GM10266 (cell line): Measurements from ENCODE around the gene NHS.

Experiments
- DNase-seq: peaks from one replicate; pipeline ENCODE4 v3.0.0; 2012; ENCODE audit errors: extremely low spot score
- TF ChIP-seq, protein P1 (sequence below): IDR thresholded peaks from 2 replicates; pipeline ENCODE4 v1.5.1; 2012; ENCODE audit warnings: mild to moderate bottlenecking, low read depth; ENCODE audit not compliant: control insufficient read depth, insufficient read depth; ENCODE audit errors: missing control alignments

NHS gene

DNA sequence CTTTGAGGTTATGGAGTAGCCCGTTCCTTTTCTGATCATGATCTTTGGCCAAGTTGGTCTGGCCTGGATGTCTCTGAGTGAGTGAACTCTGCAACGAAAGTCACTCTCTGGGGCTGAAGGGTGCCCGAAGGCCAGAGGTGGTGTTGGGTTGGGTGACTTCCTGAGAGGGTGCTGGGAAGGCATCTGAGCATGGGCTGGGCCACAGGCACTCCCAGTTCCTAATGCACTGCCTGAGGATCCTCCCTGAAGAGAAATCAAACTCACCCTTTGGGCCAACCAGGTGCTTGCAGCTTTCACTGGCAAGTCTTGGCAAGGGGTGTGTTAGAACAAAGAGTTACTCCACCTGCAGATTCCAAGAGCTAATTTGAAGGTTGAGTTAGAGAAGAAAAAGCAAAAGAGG is 295.9 kb downstream of the NHS start:
- TF ChIP-seq, protein P1, sequence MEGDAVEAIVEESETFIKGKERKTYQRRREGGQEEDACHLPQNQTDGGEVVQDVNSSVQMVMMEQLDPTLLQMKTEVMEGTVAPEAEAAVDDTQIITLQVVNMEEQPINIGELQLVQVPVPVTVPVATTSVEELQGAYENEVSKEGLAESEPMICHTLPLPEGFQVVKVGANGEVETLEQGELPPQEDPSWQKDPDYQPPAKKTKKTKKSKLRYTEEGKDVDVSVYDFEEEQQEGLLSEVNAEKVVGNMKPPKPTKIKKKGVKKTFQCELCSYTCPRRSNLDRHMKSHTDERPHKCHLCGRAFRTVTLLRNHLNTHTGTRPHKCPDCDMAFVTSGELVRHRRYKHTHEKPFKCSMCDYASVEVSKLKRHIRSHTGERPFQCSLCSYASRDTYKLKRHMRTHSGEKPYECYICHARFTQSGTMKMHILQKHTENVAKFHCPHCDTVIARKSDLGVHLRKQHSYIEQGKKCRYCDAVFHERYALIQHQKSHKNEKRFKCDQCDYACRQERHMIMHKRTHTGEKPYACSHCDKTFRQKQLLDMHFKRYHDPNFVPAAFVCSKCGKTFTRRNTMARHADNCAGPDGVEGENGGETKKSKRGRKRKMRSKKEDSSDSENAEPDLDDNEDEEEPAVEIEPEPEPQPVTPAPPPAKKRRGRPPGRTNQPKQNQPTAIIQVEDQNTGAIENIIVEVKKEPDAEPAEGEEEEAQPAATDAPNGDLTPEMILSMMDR: no peak
- DNase-seq: no peak

- no peak for DNase-seq
- TF ChIP-seq, protein P1: no peak
Measured at GRCh38 chrX:17674601-17675000, 299.6 kb downstream of the NHS start.

DNA sequence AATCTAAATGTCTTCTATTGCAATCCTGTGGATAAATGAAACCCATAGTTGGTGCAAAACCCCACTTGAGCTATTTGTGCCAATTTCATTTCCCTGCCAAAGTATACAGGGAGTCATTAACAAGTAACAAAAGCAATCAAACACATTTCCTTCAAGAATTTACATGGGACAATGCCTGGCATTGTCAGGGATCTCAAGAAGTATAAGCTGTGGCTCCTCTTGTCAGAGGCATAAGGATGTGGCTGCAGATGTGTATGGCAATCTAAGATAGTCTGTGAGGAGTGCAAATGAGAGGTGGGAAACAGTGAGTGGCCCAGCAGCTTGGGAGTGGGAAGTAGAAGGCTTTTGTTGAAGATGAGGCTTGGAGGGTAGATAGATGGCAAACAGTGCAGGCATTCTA is 304.3 kb downstream of the NHS start:
- TF ChIP-seq, protein P1: no peak
- DNase-seq: no peak

DNA sequence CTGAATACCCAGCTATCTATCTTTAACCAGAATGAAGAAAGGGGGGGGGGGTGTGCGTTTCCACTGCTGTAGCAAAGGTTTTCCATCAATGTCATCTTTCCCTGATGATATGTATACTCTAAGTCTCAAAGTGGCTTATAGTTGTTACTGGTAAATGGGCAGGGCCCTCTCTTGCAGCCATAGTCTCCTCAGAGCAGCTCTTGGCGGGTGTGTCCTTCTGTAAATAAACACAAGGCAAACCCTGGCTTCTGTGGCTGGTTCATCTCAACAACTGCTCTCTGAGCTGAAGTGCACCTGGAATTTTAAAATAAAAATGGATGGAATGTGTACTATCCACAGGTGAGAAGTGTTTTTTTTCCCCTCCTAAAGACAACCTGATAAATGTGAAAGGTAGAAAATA is 304.8 kb downstream of the NHS start:
- no peak for DNase-seq

DNA sequence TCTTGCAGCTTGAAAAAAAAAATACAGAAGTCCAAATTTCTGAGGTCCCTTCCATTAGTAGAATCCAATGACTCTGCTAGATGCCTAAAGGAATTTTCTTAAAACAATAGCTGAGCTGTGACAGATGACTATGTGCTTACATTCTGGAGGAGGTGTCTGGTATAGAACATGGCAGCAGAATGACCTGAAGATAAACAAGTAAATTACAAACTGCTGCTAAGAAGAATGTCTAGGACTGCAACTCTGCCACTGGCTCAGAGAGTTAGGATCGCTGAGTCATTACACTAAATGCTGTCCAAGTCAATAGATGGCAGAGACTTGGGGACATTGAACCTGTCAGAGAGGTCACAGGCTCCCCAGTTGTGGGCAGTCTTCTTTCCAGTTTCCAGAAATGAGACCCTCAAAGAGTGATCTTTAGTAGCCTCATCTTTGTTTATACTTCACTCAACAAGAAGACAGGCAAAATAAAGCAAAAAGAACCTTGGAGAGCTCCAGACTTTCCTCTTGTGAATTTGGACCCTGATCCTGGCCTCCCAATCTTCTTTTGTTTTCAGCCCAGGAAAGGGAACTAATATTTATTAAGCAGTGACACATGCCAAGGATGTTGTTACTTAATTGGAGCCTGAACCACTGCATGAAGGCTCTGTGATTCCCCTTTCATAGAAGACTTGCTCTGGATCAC is 305.9 kb downstream of the NHS start:
- DNase-seq: no peak
- TF ChIP-seq, protein P1: no peak

More for the DNA sequence above, 304.8 kb downstream of the NHS start:
- TF ChIP-seq, protein P1: no peak

- TF ChIP-seq, protein P1: no peak
- DNase-seq: no peak
Measured at GRCh38 chrX:17682259-17682658, 307.3 kb downstream of the NHS start.

- TF ChIP-seq, protein P1: no peak
- DNase-seq: no peak
Measured at GRCh38 chrX:17685026-17685425, 310.0 kb downstream of the NHS start.
